GM12864 (cell line): ENCODE measurements around the gene SLC6A6.

Source experiments
- DNase-seq: peaks from one replicate; pipeline ENCODE4 v3.0.0-alpha.2; 2011; ENCODE audit warnings: low read depth
- H3K4me3 ChIP-seq: 2 replicates; pipeline ENCODE4 v1.5.1; 2011; ENCODE audit warnings: mild to moderate bottlenecking, low read depth, low read length, control low read depth
- CTCF ChIP-seq: IDR thresholded peaks from 2 replicates; pipeline ENCODE4 v1.5.1; 2011; ENCODE audit warnings: low read depth, mild to moderate bottlenecking, moderate library complexity, low read length, control low read depth, inconsistent platforms; ENCODE audit errors: missing control alignments

SLC6A6 gene

GRCh38 chr3:14361068-14361677, 41.2 kb upstream of the SLC6A6 start:
- DNase-seq = no peak
- TF ChIP-seq CTCF = no peak

GRCh38 chr3:14362890-14363289, 39.5 kb upstream of the SLC6A6 start:
- H3K4me3 ChIP-seq = no peak overlapping the region
- TF ChIP-seq CTCF = no peak
- no peak for DNase-seq

More at GRCh38 chr3:14361068-14361677, 41.2 kb upstream of the SLC6A6 start:
- no peak overlapping the region for H3K4me3 ChIP-seq

GRCh38 chr3:14363379-14363778, 39.0 kb upstream of the SLC6A6 start:
- DNase-seq = no peak
- no peak overlapping the region for H3K4me3 ChIP-seq
- no peak for TF ChIP-seq CTCF

GRCh38 chr3:14363991-14364390, 38.4 kb upstream of the SLC6A6 start:
- no peak overlapping the region for H3K4me3 ChIP-seq
- no peak for TF ChIP-seq CTCF
- DNase-seq = no peak

- no peak overlapping the region for H3K4me3 ChIP-seq
- TF ChIP-seq CTCF = no peak
- DNase-seq = no peak
These were observed 37.7 kb upstream of the SLC6A6 start for GRCh38 chr3:14364580-14365292.

GRCh38 chr3:14366248-14366647, 36.2 kb upstream of the SLC6A6 start:
- TF ChIP-seq CTCF = no peak
- H3K4me3 ChIP-seq = no peak overlapping the region
- DNase-seq = no peak
